ENCODE measurements around the gene RGS14. TPM values are rescaled to one million over a fixed set of nuclear protein-coding genes. Genes with fewer than 3 reads are reported as not detected.

The RGS14 gene
- total and polyA plus RNA-seq, 4 donors: 9.3 to 32.8 (median 23.1) TPM

DNA sequence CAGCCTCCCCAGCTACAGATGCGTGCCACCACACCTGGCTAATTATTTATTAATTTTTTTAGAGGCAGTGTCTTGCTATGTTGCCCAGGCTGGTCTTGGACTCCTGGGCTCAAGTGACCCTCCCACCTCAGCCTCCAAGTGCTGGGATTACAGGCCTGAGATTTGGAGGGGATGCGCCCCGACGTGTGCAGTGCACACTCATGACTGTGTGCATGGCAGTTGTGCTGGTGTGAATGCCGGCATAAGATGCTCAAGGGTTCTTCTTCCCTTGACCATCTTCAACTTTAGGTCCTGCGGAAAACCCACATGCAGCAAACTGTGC is 23.0 kb downstream of the RGS14 start:
- ATAC-seq (ENCODE audit: insufficient read depth, low FRiP score) (no peak), DNase-seq (no peak)
- WGBS, 2 donors: 92 to 96% methylated on average over 6 of the region's 6 CpGs
- H3K27ac ChIP-seq (ENCODE audit: low read depth in 1 of 2, low read length in 1 of 2): no peak overlapping the region
- no peak overlapping the region for H3K4me3 ChIP-seq
- TF ChIP-seq, protein P1, sequence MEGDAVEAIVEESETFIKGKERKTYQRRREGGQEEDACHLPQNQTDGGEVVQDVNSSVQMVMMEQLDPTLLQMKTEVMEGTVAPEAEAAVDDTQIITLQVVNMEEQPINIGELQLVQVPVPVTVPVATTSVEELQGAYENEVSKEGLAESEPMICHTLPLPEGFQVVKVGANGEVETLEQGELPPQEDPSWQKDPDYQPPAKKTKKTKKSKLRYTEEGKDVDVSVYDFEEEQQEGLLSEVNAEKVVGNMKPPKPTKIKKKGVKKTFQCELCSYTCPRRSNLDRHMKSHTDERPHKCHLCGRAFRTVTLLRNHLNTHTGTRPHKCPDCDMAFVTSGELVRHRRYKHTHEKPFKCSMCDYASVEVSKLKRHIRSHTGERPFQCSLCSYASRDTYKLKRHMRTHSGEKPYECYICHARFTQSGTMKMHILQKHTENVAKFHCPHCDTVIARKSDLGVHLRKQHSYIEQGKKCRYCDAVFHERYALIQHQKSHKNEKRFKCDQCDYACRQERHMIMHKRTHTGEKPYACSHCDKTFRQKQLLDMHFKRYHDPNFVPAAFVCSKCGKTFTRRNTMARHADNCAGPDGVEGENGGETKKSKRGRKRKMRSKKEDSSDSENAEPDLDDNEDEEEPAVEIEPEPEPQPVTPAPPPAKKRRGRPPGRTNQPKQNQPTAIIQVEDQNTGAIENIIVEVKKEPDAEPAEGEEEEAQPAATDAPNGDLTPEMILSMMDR (IDR thresholded peaks at IDR 0.05; ENCODE audit: control extremely low read depth, extremely low read depth): no peak
- H3K36me3 ChIP-seq (ENCODE audit: control insufficient read depth in 4 of 4, insufficient read depth in 4 of 4, low read length in 4 of 4): no peaks in the 10 kb centered on the region
- no peaks in the 10 kb centered on the region for H3K9me3 ChIP-seq (ENCODE audit: control insufficient read depth in 4 of 4, insufficient read depth in 3 of 4, low read length in 3 of 4)
- peaks cover 0 to 2% (median 0%) of the 10 kb centered on the region in 3 donors for H3K27me3 ChIP-seq (ENCODE audit: control insufficient read depth in 3 of 3, insufficient read depth in 3 of 3, low read length in 2 of 3)
- no peak overlapping the region for H3K9ac ChIP-seq (ENCODE audit: insufficient read depth in 1 of 2, low read length in 2 of 2)
- peaks cover 0 to 3% (median 0%) of the 10 kb centered on the region in 5 donors for H3K4me1 ChIP-seq (ENCODE audit: control insufficient read depth in 5 of 5, insufficient read depth in 5 of 5, low read length in 5 of 5)

DNA sequence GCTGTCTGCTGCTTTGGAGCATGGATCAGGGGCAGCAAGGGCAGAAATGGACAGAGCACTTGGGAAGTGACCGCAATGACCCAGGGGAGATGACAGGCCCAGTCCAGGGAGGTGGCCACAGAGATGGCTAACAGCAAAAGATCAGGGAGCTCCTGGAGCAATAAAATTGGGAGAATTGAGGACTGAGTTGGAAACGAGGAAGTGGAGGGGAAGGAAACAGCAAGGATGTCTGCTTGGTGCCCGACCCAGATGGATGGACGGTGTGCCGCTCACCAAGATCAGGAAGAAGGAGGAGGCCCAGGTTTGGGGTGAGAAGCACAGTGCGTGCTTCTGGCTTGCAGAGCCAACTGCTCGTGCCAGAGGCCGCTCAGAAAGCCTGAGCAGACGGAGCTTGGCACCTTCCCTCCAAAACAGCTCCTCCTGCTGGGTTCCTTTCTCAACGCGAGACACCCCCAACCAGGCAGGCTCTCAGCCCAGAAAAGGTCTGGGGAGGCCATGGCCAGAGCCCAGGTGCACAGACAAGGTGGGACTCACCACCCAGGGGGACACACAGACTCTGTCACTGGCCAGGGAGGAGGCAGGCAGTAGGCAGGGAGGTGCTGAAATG is 24.8 kb downstream of the RGS14 start:
- TF ChIP-seq, protein P1 (IDR thresholded peaks at IDR 0.05; ENCODE audit: control extremely low read depth, extremely low read depth): no peak
- Histone ChIP-seq H3K27ac (ENCODE audit: low read depth in 1 of 2, low read length in 1 of 2) (no peak overlapping the region), H3K27me3 (ENCODE audit: control insufficient read depth in 3 of 3, insufficient read depth in 3 of 3, low read length in 2 of 3) (peaks cover 0 to 6% (median 0%) of the 10 kb centered on the region in 3 donors), H3K36me3 (ENCODE audit: control insufficient read depth in 4 of 4, insufficient read depth in 4 of 4, low read length in 4 of 4) (no peaks in the 10 kb centered on the region), H3K9me3 (ENCODE audit: control insufficient read depth in 4 of 4, insufficient read depth in 3 of 4, low read length in 3 of 4) (no peaks in the 10 kb centered on the region), H3K4me1 (ENCODE audit: control insufficient read depth in 5 of 5, insufficient read depth in 5 of 5, low read length in 5 of 5) (peaks cover 0 to 3% (median 0%) of the 10 kb centered on the region in 5 donors), H3K4me3 (no peak overlapping the region), H3K9ac (ENCODE audit: insufficient read depth in 1 of 2, low read length in 2 of 2) (no peak overlapping the region)
- peak; percentile 36 to 64 (median 46) for DNase-seq
- ATAC-seq (ENCODE audit: insufficient read depth, low FRiP score): no peak
- 20 to 34% methylated on average over 11 of the region's 11 CpGs for WGBS, 2 donors

DNA sequence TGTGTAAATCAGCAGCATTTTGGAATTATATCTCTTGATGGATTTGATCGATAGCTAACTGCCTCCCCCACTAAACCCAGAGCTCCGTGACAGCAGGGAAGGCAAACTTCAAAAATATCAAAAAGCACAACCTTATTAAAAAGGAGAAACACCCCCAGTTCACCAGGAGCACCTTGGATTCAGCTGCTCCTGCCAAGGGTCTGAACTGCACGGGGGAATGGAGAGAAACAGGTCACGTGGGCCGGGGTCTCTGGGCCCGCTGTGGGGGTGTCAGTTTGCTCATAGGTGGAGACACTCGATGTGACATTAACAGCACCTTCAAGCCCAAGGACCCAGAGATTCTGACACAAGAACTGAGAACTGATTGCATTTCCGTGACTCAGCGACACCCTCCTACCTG is 25.5 kb downstream of the RGS14 start:
- TF ChIP-seq, protein P1 (IDR thresholded peaks at IDR 0.05; ENCODE audit: control extremely low read depth, extremely low read depth): no peak
- H3K36me3 ChIP-seq (ENCODE audit: control insufficient read depth in 4 of 4, insufficient read depth in 4 of 4, low read length in 4 of 4): no peaks in the 10 kb centered on the region

DNA sequence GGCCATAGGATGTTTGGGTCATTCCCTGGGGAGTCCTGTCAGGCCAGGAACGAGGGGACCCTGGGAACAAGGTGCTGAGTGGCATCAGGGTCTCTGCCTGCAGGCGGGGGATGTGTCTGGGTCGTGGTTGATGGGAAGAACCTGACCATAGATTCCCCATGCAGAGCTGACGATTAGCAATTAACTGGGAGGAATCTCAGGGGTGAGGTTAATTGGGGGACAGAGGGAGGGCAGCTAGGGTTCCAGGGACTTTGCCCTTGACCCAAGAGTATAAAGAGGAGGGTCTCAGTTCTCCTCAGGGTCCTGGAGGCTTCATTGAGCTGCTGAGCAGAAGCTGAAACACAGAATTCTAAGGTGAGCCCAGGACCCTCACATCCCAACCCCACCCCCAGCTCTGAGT is 26.4 kb downstream of the RGS14 start, which contains the start of gene SLC34A1:
SLC34A1 (plus strand) TSS at position 301 of the 400 bp plus-strand sequence. CDS start 1,308 bp downstream, outside the sequence.
- 70 to 86% methylated on average over 4 of the region's 4 CpGs for WGBS, 2 donors

More for the DNA sequence above, 25.5 kb downstream of the RGS14 start:
- ATAC-seq (ENCODE audit: insufficient read depth, low FRiP score) (no peak), DNase-seq (no peak)
- Histone ChIP-seq H3K9ac (ENCODE audit: insufficient read depth in 1 of 2, low read length in 2 of 2) (no peak overlapping the region), H3K4me1 (ENCODE audit: control insufficient read depth in 5 of 5, insufficient read depth in 5 of 5, low read length in 5 of 5) (peaks cover 0 to 3% (median 0%) of the 10 kb centered on the region in 5 donors), H3K4me3 (no peak overlapping the region), H3K27me3 (ENCODE audit: control insufficient read depth in 3 of 3, insufficient read depth in 3 of 3, low read length in 2 of 3) (peaks cover 0 to 6% (median 0%) of the 10 kb centered on the region in 3 donors), H3K9me3 (ENCODE audit: control insufficient read depth in 4 of 4, insufficient read depth in 3 of 4, low read length in 3 of 4) (no peaks in the 10 kb centered on the region), H3K27ac (ENCODE audit: low read depth in 1 of 2, low read length in 1 of 2) (no peak overlapping the region)
- 83 to 96% methylated on average over 9 of the region's 9 CpGs for WGBS, 2 donors

More for the DNA sequence above, 26.4 kb downstream of the RGS14 start, which contains the start of gene SLC34A1:
- H3K4me3 ChIP-seq: no peak within 1 kb of the TSS
- H3K9me3 ChIP-seq (ENCODE audit: control insufficient read depth in 4 of 4, insufficient read depth in 3 of 4, low read length in 3 of 4): no peaks in the 10 kb centered on the region
- DNase-seq (no peak), ATAC-seq (ENCODE audit: insufficient read depth, low FRiP score) (no peak)
- H3K27ac ChIP-seq (ENCODE audit: low read depth in 1 of 2, low read length in 1 of 2): no peak within 1 kb of the TSS
- H3K4me1 ChIP-seq (ENCODE audit: control insufficient read depth in 5 of 5, insufficient read depth in 5 of 5, low read length in 5 of 5): peaks cover 0 to 3% (median 0%) of the 10 kb centered on the region in 5 donors
- H3K9ac ChIP-seq (ENCODE audit: insufficient read depth in 1 of 2, low read length in 2 of 2): no peak within 1 kb of the TSS
- H3K27me3 ChIP-seq (ENCODE audit: control insufficient read depth in 3 of 3, insufficient read depth in 3 of 3, low read length in 2 of 3): peaks cover 0 to 6% (median 0%) of the 10 kb centered on the region in 3 donors
- no peaks in the 10 kb centered on the region for H3K36me3 ChIP-seq (ENCODE audit: control insufficient read depth in 4 of 4, insufficient read depth in 4 of 4, low read length in 4 of 4)
- TF ChIP-seq, protein P1 (IDR thresholded peaks at IDR 0.05; ENCODE audit: control extremely low read depth, extremely low read depth): no peak

Measured in lung (tissue), 12 donors.